IMR-90 (cell line): ENCODE data around the gene CLDN14. TPM values are rescaled to one million over a fixed set of nuclear protein-coding genes. Genes with fewer than 3 reads are reported as not detected.

Source experiments
- ATAC-seq: fragments of 200-7000 bp; cut with Tn5 transposase; 2 replicates; pipeline ENCODE4 v1.9.1; 2020; ENCODE audit warnings: low read depth, mild to moderate bottlenecking, moderate library complexity
- BruUV-seq: library from RNA; stranded (reverse); fragments of 400-500 nt; replicated peaks from 2 replicates; lab custom pipeline; 2021; lab: Mats Ljungman, UMichigan
- CTCF ChIA-PET: fragments of 300-600 bp; formaldehyde crosslinking; extraction: SDS; loops from one replicate; lab custom pipeline; 2021; ENCODE audit warnings: antibody characterized with exemption; lab: Yijun Ruan, JAX
- POLR2A ChIA-PET: fragments of 300-600 bp; sonication (Branson Sonifier 250); formaldehyde crosslinking; loops from one replicate; lab custom pipeline; 2022; ENCODE audit warnings: antibody characterized with exemption; ENCODE audit not compliant: unreplicated experiment; lab: Charles Lee
- DNase-seq: peaks from one replicate; pipeline ENCODE4 v3.0.0; 2013
- H2AFZ ChIP-seq: replicated peaks from 2 replicates; pipeline ENCODE3; 2013; ENCODE audit warnings: low read length, mild to moderate bottlenecking; ENCODE audit not compliant: poor library complexity
- H2AK5ac ChIP-seq: 2 replicates; pipeline ENCODE4 v1.6.1; 2013; ENCODE audit warnings: low read depth, low read length, inconsistent platforms
- H2AK9ac ChIP-seq: replicated peaks from 2 replicates; pipeline ENCODE3; 2013; ENCODE audit warnings: mild to moderate bottlenecking, low read depth, low read length, moderate library complexity; ENCODE audit not compliant: poor library complexity
- H2BK120ac ChIP-seq: 2 replicates; pipeline ENCODE4 v1.6.1; 2013; ENCODE audit warnings: low read depth, low read length, inconsistent platforms
- H2BK15ac ChIP-seq: 3 replicates; pipeline ENCODE4 v1.6.1; 2013; ENCODE audit warnings: low read depth, low read length, inconsistent platforms
- H2BK20ac ChIP-seq: 2 replicates; pipeline ENCODE4 v1.6.1; 2013; ENCODE audit warnings: low read depth, mild to moderate bottlenecking, inconsistent platforms, low read length, moderate library complexity
- H2BK5ac ChIP-seq: 2 replicates; pipeline ENCODE4 v1.6.1; 2013; ENCODE audit warnings: mild to moderate bottlenecking, low read depth, low read length, inconsistent platforms; ENCODE audit not compliant: poor library complexity, severe bottlenecking
- H3K14ac ChIP-seq: replicated peaks from 2 replicates; pipeline ENCODE4 v1.6.1; 2013; ENCODE audit warnings: low read depth, low read length, inconsistent platforms
- H3K18ac ChIP-seq: 2 replicates; pipeline ENCODE4 v1.6.1; 2013; ENCODE audit warnings: low read depth, low read length, control low read depth
- H3K23ac ChIP-seq: 2 replicates; pipeline ENCODE4 v1.6.1; 2013; ENCODE audit warnings: low read depth, low read length, inconsistent platforms
- H3K27ac ChIP-seq: 2 replicates; pipeline ENCODE4 v1.5.1; 2013; ENCODE audit warnings: mild to moderate bottlenecking, control low read depth, low read length; ENCODE audit not compliant: insufficient read depth
- H3K27me3 ChIP-seq: 2 replicates; pipeline ENCODE4 v1.6.1; 2013; ENCODE audit warnings: low read length; ENCODE audit not compliant: control insufficient read depth, insufficient read depth
- H3K36me3 ChIP-seq: 2 replicates; pipeline ENCODE4 v1.6.1; 2013; ENCODE audit warnings: low read length, mixed read lengths; ENCODE audit not compliant: control insufficient read depth, insufficient read depth
- H3K4ac ChIP-seq: 2 replicates; pipeline ENCODE4 v1.6.1; 2013; ENCODE audit warnings: low read depth, low read length, inconsistent platforms
- H3K4me1 ChIP-seq: 2 replicates; pipeline ENCODE4 v1.6.1; 2013; ENCODE audit warnings: low read length, mixed read lengths; ENCODE audit not compliant: control insufficient read depth, insufficient read depth
- H3K4me2 ChIP-seq: 2 replicates; pipeline ENCODE4 v1.6.1; 2013; ENCODE audit warnings: low read depth, mild to moderate bottlenecking, control low read depth, low read length, moderate library complexity
- H3K4me3 ChIP-seq: 2 replicates; pipeline ENCODE4 v1.5.1; 2013; ENCODE audit warnings: low read depth, mild to moderate bottlenecking, control low read depth, low read length, moderate library complexity; ENCODE audit not compliant: insufficient read depth
- H3K56ac ChIP-seq: 2 replicates; pipeline ENCODE4 v1.6.1; 2013; ENCODE audit warnings: low read length, inconsistent platforms; ENCODE audit not compliant: insufficient read depth; ENCODE audit errors: extremely low read depth
- H3K79me1 ChIP-seq, 2 experiments: 2 replicates each; pipeline ENCODE4 v1.6.1; 2013; ENCODE audit warnings: low read length in 2 of 2, inconsistent platforms in 1 of 2, low read depth in 1 of 2
- H3K9ac ChIP-seq: 2 replicates; pipeline ENCODE4 v1.6.1; 2013; ENCODE audit warnings: low read depth, low read length, control low read depth
- H3K9me1 ChIP-seq: 2 replicates; pipeline ENCODE4 v1.6.1; 2013; ENCODE audit warnings: low read length, inconsistent platforms; ENCODE audit not compliant: insufficient read depth
- H3K9me3 ChIP-seq: 2 replicates; pipeline ENCODE4 v1.6.1; 2013; ENCODE audit warnings: low read length; ENCODE audit not compliant: control insufficient read depth, insufficient read depth
- H4K20me1 ChIP-seq: 2 replicates; pipeline ENCODE4 v1.6.1; 2013; ENCODE audit warnings: low read length, inconsistent platforms; ENCODE audit not compliant: insufficient read depth
- H4K5ac ChIP-seq: 2 replicates; pipeline ENCODE4 v1.6.1; 2013; ENCODE audit warnings: mild to moderate bottlenecking, low read depth, low read length, control low read depth
- H4K8ac ChIP-seq, 2 experiments: 2 replicates each; pipeline ENCODE4 v1.6.1; 2013; ENCODE audit warnings: low read depth in 2 of 2, low read length in 2 of 2, control low read depth in 1 of 2, inconsistent platforms in 1 of 2
- H4K91ac ChIP-seq: 2 replicates; pipeline ENCODE4 v1.6.1; 2013; ENCODE audit warnings: low read depth, low read length, inconsistent platforms; ENCODE audit not compliant: insufficient read depth
- BHLHE40 ChIP-seq: fragments of 150-350 bp; IDR thresholded peaks from 2 replicates; pipeline ENCODE4 v1.6.1; 2016; ENCODE audit warnings: mild to moderate bottlenecking, low read depth, low read length
- CEBPB ChIP-seq: IDR thresholded peaks from 2 replicates; pipeline ENCODE4 v1.6.1; 2012; ENCODE audit warnings: low read depth, low read length, improper control_type of control experiment
- CHD1 ChIP-seq: IDR thresholded peaks from 2 replicates; pipeline ENCODE4 v1.6.1; 2012; ENCODE audit warnings: low read depth, low read length, improper control_type of control experiment
- CTCF ChIP-seq: conservative IDR thresholded peaks from 2 replicates; pipeline ENCODE4 v1.5.1; 2012; ENCODE audit warnings: mild to moderate bottlenecking, low read depth, low read length, improper control_type of control experiment
- ELK1 ChIP-seq: fragments of 150-350 bp; IDR thresholded peaks from 2 replicates; pipeline ENCODE4 v1.6.1; 2016; ENCODE audit warnings: low read depth, mild to moderate bottlenecking, low read length, moderate library complexity, borderline replicate concordance
- FOS ChIP-seq: fragments of 150-350 bp; IDR thresholded peaks from 2 replicates; pipeline ENCODE4 v1.6.1; 2016; ENCODE audit warnings: low read depth, low read length
- MAFK ChIP-seq: IDR thresholded peaks from 2 replicates; pipeline ENCODE4 v1.6.1; 2012; ENCODE audit warnings: low read depth, low read length, improper control_type of control experiment
- MAZ ChIP-seq: IDR thresholded peaks from 2 replicates; pipeline ENCODE4 v1.6.1; 2012; ENCODE audit warnings: low read depth, mild to moderate bottlenecking, low read length, improper control_type of control experiment, moderate library complexity, borderline replicate concordance
- MXI1 ChIP-seq: IDR thresholded peaks from 2 replicates; pipeline ENCODE4 v1.6.1; 2012; ENCODE audit warnings: low read depth, mild to moderate bottlenecking, low read length, moderate library complexity, borderline replicate concordance
- NFE2L2 ChIP-seq: fragments of 150-350 bp; IDR thresholded peaks from 2 replicates; pipeline ENCODE4 v1.6.1; 2016; ENCODE audit warnings: low read depth, mild to moderate bottlenecking, low read length
- POLR2A ChIP-seq: IDR thresholded peaks from 2 replicates; pipeline ENCODE4 v1.6.1; 2012; ENCODE audit warnings: mild to moderate bottlenecking, low read depth, low read length
- RAD21 ChIP-seq: IDR thresholded peaks from 2 replicates; pipeline ENCODE4 v1.6.1; 2012; ENCODE audit warnings: low read length, improper control_type of control experiment
- RCOR1 ChIP-seq: IDR thresholded peaks from 2 replicates; pipeline ENCODE4 v1.6.1; 2012; ENCODE audit warnings: mild to moderate bottlenecking, low read length, improper control_type of control experiment; ENCODE audit not compliant: insufficient replicate concordance
- RFX5 ChIP-seq: IDR thresholded peaks from 2 replicates; pipeline ENCODE4 v1.8.0; 2012; ENCODE audit warnings: low read depth, mild to moderate bottlenecking, low read length, moderate library complexity
- SMC3 ChIP-seq: fragments of 150-350 bp; IDR thresholded peaks from 2 replicates; pipeline ENCODE4 v1.6.1; 2016; ENCODE audit warnings: low read depth, mild to moderate bottlenecking, antibody characterized with exemption, low read length, moderate library complexity
- USF2 ChIP-seq: fragments of 150-350 bp; IDR thresholded peaks from 2 replicates; pipeline ENCODE4 v1.6.1; 2017; ENCODE audit warnings: mild to moderate bottlenecking, antibody characterized with exemption, low read length, low read depth
- WGBS, 2 experiments: methylation state at CpG; one replicate each; pipeline versions ENCODE4 v1.1.5 to v1.1.7; 2013; ENCODE audit warnings: missing lambda C conversion rate in 2 of 2; ENCODE audit not compliant: insufficient read length in 1 of 2; ENCODE audit errors: extremely low coverage in 2 of 2; 5-methylcytosine and 5-hydroxymethylcytosine counted together
- dilution Hi-C: fragments of 300-500 bp; cut with HindIII; formaldehyde crosslinking; loops from one replicate; pipeline ENCODE4 v1.14.3; 2018; ENCODE audit warnings: low sequenced_read_pairs; ENCODE audit not compliant: unreplicated experiment
- in situ Hi-C: fragments of 300-500 bp; cut with MboI; formaldehyde crosslinking; loops from 3 replicates; pipeline ENCODE4 v1.14.3; 2019; ENCODE audit warnings: low sequenced_read_pairs, inconsistent platforms, mixed read lengths
- intact Hi-C: fragments of 100-400 bp; cut with micrococcal nuclease; formaldehyde crosslinking; loops from 2 replicates; pipeline ENCODE4 v1.10.0; 2022
- polyA plus RNA-seq, 3 experiments: library from polyadenylated mRNA; depleted of rRNA; stranded (reverse); fragments of >200 nt; gene quantifications; 2 replicates each; pipeline ENCODE4 v1.2.3, GENCODE V29; 2012; ENCODE audit warnings: low replicate concordance in 1 of 3
- total RNA-seq: library from RNA; depleted of rRNA; stranded (reverse); fragments of >200 nt; gene quantifications from 2 replicates; pipeline ENCODE4 v1.2.3, GENCODE V29; 2012

CLDN14 gene
- total and polyA plus RNA-seq, 2 of the 4 experiments (the other 2 are of a cell fraction), result not detected

- Histone ChIP-seq H2AK9ac (no peak overlapping the region), H3K9me1 (no peaks in the 10 kb centered on the region), H2AFZ (no peak overlapping the region), H3K27me3 (peaks cover 63% of the 10 kb centered on the region), H2BK15ac (no peak overlapping the region), H3K23ac (no peak overlapping the region), H2AK5ac (no peak overlapping the region), H3K4me3 (no peak overlapping the region), H3K9ac (no peak overlapping the region), H3K9me3 (peaks cover 6% of the 10 kb centered on the region), H3K79me1 (no peaks in the 10 kb centered on the region), H3K4ac (no peak overlapping the region), H3K4me2 (no peak overlapping the region), H2BK20ac (no peak overlapping the region), H4K8ac (no peak overlapping the region), H3K56ac (no peak overlapping the region), H4K20me1 (no peaks in the 10 kb centered on the region), H3K18ac (no peak overlapping the region), H3K36me3 (no peaks in the 10 kb centered on the region), H3K14ac (no peak overlapping the region), H3K4me1 (no peaks in the 10 kb centered on the region), H3K27ac (no peak overlapping the region), H2BK120ac (no peak overlapping the region), H4K91ac (no peak overlapping the region), H4K5ac (no peak overlapping the region), H2BK5ac (no peak overlapping the region)
- TF ChIP-seq RCOR1 (no peak), BHLHE40 (no peak), SMC3 (no peak), USF2 (no peak), CTCF (no peak), RFX5 (no peak), MAFK (no peak), NFE2L2 (no peak), CEBPB (no peak), MAZ (no peak), MXI1 (no peak), CHD1 (no peak), POLR2A (no peak), ELK1 (no peak), FOS (no peak), RAD21 (no peak)
- ChIA-PET CTCF (interaction anchor here (0.6 kb wide), 1 partner anchor 70 kb away, joined by 3 read pairs; no protein-coding TSS in a partner anchor), POLR2A (no interaction called here)
- dilution Hi-C loops (no loop called here), intact Hi-C loops (no loop called here), in situ Hi-C loops (no loop called here)
- DNase-seq (no peak), ATAC-seq (no peak)
- no TSS peak for BruUV-seq
- WGBS, 2 experiments, result 82% methylated on average over 3 of the region's 9 CpGs; no CpG with 5 or more reads in 1 of the 2 experiments
These were observed 44.6 kb upstream of the CLDN14 start for GRCh38 chr21:36524477-36524876.
